NCI-H2081 (cell line): ENCODE results near the gene POU3F2.

ENCODE experiments used
- DNase-seq, 2 experiments: peaks; one replicate each; lab custom pipeline; 2025; lab: John Stamatoyannopoulos, UW

POU3F2 gene

GRCh38 chr6:98831057-98831958 lies 3.1 kb upstream of the POU3F2 start:
- peak; percentile 59 to 67 for DNase-seq

- DNase-seq: no peak
These were observed 2.5 kb upstream of the POU3F2 start for GRCh38 chr6:98831959-98832283.

- DNase-seq: peak; percentile 18 to 66
These were observed 1.9 kb upstream of the POU3F2 start for GRCh38 chr6:98832284-98833056.

- peak; percentile 33 to 65 for DNase-seq
These were observed 1.4 kb upstream of the POU3F2 start for GRCh38 chr6:98833057-98833306.

GRCh38 chr6:98833307-98834059 lies 891 bp upstream of the POU3F2 start:
- peak in 1 of 2 experiments; percentile 27 for DNase-seq

GRCh38 chr6:98835149-98836024 lies 1.0 kb downstream of the POU3F2 start:
- peak in 1 of 2 experiments; percentile 50 for DNase-seq

- DNase-seq: peak; percentile 30 to 52
These were observed 1.9 kb downstream of the POU3F2 start for GRCh38 chr6:98836025-98836961.

GRCh38 chr6:98836962-98837944 lies 2.9 kb downstream of the POU3F2 start:
- no peak for DNase-seq

- DNase-seq: no peak
These were observed 3.7 kb downstream of the POU3F2 start for GRCh38 chr6:98838032-98838431.

GRCh38 chr6:98838975-98839374 lies 4.6 kb downstream of the POU3F2 start:
- DNase-seq: no peak

GRCh38 chr6:98839781-98840361 lies 5.5 kb downstream of the POU3F2 start:
- peak in 1 of 2 experiments; percentile 26 for DNase-seq

- DNase-seq: no peak
These were observed 6.0 kb downstream of the POU3F2 start for GRCh38 chr6:98840385-98840784.

GRCh38 chr6:98840996-98841513 lies 6.7 kb downstream of the POU3F2 start:
- DNase-seq: no peak

- no peak for DNase-seq
These were observed 7.4 kb downstream of the POU3F2 start for GRCh38 chr6:98841621-98842341.

- no peak for DNase-seq
These were observed 8.2 kb downstream of the POU3F2 start for GRCh38 chr6:98842342-98843180.

GRCh38 chr6:98843271-98844243 lies 9.2 kb downstream of the POU3F2 start:
- DNase-seq: no peak
